Esophagus squamous epithelium (tissue), 4 donors: ENCODE results near the gene NUP85.
A peak's percentile ranks its signal among the peaks of the same experiment; 100 is the strongest.

Source experiments
- CTCF ChIP-seq, 6 experiments: fragments of 450-650 bp in 4 of 6; fragments of 200-600 bp in 2 of 6; sonication (generic) in 2 of 6; IDR thresholded peaks; one replicate each; pipeline ENCODE4 v1.5.1; 2016 to 2019; ENCODE audit warnings: antibody characterized with exemption in 6 of 6, mild to moderate bottlenecking in 4 of 6, moderate library complexity in 4 of 6
- POLR2A ChIP-seq, 4 donors: fragments of 450-650 bp; IDR thresholded peaks; one replicate each; pipeline ENCODE4 v1.6.1; 2017; ENCODE audit warnings: antibody characterized with exemption in 4 of 4, mild to moderate bottlenecking in 4 of 4, moderate library complexity in 3 of 4

GRCh38 chr17:75238684-75239191, 33.3 kb downstream of the NUP85 start:
- TF ChIP-seq POLR2A (IDR thresholded peaks at IDR 0.05): no peak
- TF ChIP-seq CTCF (IDR thresholded peaks at IDR 0.05): peak; percentile 55 to 79 (median 77)
